Activated naive CD8-positive, alpha-beta T cell treated with anti-CD3 and anti-CD28 coated beads, Interleukin-2, amount 50 U/mL, for 16 hours (primary cell): ENCODE measurements around the gene KAT2A.

ENCODE experiments used
- DNase-seq: peaks from one replicate; pipeline ENCODE4 v3.0.0-alpha.2; 2020; ENCODE audit warnings: low read depth, low spot score

The KAT2A gene

DNA sequence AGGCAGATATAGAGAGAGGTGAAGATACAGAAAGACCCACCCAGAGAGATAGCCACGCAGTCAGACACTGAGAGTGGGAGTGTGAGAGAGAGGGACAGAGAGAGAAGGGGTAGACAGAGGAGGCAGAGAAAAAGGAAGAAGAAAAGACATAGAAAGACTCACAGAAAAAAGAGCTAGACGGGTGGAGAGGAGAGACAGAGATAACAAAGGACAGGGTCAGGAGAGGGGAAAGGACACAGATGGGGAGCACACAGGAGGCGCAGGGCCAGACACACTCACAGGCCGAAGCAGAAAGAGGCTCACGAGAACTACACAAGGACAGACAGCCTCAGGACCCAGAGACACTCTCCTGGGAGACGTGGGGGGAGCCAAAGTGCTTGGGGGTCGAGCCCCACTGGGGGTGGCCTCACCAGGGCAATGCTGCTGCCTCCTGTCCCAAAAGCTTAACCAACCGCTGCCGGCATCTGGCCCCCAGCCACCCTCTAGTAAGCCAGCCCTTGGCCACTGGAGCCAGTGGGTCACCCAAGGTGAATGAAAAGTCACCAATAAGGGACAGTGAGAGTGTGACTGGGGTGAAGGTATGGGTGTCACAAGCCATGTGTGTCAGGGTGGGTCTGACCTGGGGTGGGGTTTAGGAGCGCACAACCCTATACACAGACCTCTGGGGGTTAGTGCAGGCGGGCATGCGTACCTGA is 26.6 kb downstream of the KAT2A start:
- DNase-seq, result no peak

DNA sequence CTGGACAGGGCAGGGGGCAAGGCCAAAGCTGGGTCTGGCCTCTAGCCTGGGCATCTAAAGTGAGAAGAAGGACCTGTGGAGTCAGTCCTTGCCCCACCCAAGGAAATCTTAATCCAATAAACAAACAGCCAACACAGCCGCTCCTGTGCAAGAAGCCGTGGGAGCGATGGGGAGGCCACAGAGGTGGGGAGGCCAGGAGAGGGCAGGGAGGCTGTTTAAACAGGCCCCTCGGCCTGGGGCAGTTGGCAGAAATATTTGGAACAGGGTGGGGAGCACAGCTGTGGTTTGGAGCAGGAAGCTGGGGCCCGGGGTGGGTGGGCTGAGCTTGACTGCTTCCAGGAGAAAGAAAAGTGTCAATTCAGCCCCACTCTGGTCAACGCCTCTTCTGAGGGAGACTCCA is 28.2 kb downstream of the KAT2A start:
- DNase-seq, result no peak

DNA sequence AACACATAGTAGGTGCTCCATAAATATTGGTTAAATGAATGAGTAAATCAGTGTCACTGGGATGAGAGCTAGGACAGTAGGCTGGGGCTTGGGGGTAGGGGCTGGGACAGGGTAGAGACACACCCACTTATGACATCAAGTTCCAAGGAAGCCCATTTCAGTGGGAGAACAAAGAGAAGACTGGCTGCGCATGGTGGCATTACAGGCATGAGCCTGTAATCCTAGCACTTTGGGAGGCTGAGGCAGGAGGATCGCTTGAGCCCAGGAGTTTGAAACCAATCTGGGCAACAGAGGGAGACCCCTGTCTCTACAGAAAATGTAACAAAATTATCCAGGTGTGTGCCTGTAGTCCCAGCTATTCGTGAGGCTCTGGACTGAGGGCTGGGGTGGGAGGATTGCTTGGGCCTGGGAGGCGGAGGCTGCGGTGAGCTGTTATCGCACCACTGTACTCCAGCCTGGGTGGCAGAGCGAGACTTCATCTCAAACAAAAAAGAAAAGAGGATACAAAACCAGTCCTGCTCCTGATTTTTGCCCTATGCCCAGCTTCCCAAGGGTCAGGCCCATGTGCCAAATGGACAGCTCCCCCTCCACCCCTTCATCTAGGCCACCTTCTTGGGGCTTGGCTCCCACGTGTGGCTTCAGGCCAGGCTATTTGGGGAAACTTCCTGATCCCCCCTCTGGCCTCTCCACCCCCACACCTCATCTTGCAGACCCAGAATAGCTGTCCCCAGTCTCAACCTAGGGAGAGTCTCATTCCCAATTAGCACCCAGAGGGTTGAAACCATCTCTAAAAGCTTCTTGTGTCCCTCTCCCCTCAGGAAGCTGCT is 30.0 kb downstream of the KAT2A start:
- no peak for DNase-seq

DNA sequence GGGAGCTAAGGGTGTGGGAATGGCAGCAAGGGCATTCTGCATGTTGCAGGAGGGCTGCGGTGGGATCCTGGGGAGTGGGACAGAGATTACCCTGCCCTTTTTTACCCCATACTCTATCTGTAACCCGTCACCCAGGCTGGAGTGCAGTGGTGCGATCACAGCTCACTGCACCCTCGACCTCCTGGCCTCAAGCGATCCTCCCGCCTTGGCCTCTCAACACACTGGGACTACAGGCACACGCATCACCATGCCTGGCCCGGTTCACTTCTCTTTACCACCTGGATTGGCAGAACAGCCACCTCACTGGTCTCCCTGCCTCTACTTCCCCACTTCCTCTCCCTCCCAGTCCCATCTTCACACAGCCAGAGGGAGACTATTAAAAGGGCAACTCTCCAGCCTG is 32.4 kb downstream of the KAT2A start:
- no peak for DNase-seq

DNA sequence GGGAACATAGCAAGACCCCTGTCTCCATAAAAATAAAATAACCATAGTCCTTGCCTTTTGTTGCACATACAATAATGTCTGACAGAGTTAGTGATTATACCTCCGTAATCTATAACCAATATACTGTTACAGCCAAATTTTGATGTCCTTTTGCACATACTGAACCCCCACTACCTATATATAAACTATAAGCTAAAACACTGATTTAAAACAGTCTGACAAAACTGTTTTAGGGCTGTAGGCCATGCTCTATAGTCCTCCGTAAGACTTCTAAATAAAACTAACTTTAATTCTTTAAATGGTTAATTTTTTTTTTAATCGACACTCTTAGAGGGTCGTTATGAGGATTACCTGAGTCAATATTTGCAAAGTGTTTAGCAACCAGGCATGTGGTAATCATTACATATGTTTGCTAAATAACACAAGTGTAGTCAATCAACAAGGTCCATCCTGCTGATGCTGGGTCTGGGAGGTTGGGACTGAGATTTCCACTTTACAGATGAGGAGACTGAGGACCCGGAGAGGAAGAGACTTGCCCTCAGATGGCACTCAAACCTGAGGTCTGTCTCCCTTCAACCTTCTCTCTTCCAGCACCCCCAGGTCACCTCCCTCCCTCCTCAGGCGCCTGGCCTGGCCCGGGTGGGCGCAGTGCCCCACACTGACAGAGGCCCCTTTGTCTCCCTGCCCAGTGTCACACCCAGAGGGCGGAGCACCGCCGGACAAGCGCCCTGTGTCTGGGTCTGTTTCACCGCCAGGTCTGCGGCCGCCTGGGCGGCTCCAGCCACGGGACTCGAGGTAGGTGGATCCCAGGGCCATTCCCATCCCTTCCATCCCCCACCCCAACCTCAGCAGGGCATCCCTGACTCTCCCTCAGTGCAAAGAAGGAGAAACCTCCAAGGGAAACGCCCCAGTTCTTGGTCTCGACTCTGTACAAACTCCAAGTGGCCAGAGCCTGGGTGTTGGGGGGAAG is 33.1 kb downstream of the KAT2A start:
- no peak for DNase-seq

DNA sequence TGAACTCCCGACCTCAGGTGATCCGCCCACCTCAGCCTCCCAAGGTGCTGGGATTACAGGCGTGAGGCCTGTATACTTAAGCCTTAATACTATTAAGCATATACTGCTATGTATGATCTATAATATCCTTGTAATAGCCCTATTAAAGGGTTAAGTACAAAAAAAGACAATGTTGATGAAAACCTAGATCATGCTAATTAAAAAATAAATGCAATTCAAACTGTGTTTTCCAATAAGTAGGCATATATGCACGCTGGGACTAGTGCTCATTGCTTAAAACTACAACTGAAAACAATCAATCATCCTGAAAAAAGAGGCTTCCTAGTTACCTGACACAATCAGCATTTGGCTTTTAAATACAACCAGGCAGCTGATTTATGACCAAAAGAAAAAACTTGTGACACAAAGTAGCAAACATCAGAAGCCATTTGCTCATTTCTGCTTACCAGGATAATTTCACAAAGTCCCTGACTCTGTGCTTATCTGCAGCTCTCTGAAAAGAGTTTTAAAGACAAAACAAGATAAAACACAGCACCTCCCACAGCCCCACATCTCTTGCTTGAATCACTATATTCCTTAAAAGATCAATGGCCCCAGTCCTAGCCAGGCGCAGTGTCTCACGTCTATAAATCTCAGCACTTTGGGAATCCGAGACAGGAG is 34.0 kb downstream of the KAT2A start:
- DNase-seq, result no peak

DNA sequence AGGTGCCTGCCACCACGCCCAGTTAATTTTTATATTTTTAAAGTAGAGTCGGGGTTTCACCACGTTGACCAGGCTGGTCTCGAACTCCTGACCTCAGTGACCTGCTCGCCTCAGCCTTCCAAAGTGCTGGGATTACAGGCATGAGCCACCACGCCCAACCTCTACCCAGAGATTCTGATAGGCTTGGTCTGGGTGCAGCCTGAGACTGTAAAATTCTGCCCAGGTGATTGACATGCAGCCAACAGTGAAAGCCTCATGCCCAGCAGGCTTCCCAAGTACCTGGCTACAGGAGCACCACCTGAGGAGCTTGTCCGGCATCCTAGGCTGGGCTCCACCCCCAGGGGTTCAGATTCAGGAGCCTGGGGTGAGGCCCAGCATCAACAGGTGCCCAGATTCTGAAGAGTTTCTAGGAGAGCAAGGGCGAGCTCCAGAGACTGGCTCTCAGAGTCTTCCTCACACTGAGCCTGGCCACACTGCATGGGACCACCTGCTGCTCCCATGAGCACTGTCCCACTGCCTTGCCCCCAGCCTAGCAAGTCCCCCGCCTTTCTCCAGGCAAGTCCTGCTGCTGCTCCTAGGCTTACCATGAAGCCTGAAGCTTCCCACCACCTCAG is 39.5 kb downstream of the KAT2A start:
- no peak for DNase-seq

DNA sequence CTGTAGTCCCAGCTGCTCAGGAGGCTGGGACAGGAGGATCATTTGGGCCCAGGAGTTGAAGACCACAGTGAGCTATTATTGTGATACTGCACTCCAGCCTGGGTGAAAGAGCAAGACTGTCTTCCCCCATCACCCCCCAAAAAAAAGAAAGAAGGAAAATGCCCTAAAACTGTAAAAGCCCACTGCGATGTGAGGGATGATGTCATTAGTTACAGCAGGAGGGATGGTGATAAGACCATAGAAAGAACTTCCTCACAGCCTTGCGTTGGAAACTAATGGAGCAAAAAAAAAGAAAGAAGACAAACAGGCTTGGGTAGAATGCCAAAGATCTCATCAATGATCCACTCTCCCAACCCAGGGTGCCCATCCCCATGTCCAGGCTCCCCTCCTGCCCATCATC is 41.6 kb downstream of the KAT2A start:
- no peak for DNase-seq

DNA sequence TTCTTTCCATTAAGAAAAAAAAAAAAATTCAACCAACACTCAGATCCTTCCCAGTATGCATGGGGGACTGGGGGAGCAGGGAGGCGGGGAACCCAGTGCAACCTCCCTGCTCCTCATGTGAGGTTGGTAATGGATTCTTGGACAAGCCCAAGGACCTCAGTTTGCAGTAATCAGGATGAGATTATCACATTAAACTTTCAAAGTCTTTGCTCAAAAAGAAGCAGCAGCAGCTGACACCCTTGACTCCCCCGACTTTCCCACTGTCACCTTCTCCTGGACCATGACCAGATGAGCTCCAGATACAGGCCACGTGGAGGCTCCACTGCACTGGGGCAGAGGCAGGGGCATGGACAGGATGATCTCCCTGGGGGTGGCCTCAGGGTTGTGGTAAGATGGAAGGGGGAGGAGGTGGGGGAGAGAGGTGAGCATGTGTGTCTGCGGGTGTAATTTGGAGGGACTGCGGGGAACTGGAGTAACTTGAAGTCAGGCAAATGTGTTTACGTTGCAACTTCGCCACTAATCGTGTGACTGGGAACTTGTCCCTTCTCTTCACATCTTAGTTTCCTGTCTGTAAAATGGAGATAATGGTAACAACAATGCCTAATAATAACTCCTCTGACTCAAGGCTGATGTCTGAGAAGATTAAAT is 42.6 kb downstream of the KAT2A start:
- no peak for DNase-seq

DNA sequence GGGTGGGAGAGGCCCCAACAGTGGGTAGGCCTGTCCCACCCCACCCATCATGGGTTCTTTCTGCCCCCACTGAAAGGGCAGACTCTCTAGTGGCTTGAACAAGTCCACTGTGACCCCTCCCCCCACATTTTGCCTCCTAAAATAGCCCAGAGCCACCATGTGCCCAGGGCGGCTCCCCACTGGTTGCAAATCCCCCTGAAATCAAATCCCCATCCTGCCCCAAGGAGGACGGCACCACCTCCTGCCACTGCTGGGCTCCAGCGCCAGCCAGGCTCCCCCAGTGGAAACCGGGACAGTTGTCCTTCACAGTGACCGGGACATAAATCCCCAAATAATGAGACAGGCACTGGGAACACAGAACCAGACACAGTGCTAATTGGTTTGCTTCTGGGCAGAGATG is 43.4 kb downstream of the KAT2A start:
- DNase-seq, result no peak

DNA sequence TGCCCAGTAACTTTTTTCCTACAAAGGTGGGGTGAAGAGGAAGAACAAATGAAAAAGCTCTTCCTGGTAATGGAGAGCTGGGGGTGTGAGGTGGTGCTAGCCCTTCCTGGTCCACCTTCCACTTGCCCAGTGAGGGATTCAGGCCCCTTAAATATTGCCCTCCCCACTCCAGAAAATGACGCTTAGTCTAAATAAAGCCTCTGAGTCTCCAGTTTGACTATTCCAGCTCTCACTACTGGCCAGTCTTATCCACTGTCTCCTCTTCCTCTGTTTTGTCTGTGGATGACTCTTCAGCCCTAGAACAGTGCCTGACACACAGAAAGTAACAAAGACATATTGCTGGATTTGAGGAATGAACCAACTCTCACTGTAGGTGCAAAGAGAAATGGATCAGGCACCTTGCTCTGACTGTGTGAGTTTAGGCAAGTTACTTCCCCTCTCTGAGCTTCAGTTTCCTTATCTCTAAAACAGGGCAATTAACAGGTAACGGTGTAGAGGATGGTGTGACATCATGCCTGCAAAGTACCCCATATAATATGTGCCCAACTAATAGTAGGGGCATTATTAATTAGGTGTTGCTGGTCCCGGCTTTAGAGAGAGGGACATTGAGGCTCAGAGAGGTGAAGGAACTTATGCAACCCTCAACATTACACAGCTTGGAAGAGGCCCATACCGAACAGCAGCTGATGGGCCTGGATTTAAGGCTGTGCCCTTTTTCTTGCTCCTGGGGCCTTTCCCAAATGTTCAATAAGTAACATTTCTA is 44.2 kb downstream of the KAT2A start:
- DNase-seq, result no peak

DNA sequence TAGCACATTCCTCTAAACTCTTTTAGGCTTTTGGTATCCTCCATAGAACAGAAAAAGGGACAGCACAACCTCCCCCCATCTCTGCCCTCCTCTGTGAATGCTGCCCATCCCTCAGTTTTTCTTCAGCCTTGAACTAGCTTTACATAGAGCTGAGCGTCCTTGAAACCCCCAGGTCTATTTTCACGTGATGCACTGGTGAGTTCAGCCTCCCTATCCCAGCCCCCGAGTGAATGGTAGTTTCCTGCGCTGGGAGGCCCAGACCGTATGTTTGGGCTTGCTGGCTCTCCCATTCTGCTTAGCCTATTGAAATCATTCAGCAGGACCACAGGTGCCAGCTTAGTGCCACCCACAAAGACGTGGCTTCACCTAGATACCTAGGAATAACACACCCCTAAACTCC is 45.4 kb downstream of the KAT2A start:
- DNase-seq, result no peak

DNA sequence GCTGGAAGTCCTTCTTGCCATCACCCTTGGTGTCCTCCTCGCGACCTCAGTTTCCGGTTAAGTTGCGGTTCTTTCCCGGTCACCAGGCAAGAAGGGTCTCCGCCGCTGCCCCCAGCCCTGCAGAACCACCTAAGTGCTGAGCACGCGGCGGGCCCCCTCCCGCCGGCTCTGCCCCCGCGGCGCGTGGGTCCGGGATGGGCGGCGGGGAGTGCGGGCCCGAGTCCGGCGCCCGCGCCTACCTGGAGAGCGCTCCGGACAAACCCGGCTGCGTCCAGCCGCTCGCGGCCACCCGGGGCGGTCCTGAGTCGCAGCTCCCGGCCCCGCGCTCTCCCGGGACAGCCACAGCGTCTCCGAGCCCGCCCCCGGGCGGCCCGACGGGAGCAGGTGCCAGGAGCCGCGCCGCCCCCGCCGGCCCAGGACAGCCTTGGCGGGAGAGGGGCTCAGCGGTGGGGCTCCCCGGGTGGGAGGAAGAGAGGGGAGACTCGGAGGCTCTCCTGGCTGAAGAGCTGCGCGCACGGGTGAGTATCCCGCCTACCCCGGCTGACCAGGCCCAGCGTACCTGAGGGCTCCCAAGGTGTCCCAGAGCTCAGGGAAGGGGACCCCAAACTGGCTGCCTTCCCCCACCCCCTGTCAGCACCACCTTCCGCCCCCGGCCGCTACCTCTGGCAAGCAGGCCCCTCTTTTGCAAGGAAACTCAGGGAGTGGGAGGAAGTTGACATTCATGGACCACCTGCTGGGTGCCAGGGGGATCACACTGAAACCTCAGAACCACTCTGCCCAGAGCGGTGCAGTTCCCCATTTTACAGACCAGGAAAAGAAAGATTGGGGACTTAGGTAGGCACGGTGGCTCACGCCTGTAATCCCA is 48.6 kb downstream of the KAT2A start:
- DNase-seq, result no peak

DNA sequence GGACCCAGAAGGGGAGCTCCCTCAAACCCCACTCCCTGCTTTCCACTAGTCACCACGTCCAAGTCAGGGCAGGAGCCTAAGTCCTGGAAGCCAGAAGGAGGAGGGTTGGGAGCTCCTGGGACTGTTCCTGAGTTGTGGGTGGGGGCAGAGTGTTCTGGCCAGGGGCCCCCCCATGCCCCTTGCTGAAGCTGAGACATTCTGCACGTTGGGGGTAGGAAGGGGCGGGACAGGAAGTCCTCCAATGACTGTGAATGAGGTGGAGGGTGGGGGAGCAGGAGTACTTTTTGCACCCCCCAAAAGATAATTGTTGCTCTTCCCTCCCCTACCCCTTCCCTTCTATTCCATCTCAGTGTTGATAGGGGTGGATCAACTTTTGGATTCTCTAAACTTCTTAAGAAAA is 49.4 kb downstream of the KAT2A start:
- DNase-seq, result no peak

DNA sequence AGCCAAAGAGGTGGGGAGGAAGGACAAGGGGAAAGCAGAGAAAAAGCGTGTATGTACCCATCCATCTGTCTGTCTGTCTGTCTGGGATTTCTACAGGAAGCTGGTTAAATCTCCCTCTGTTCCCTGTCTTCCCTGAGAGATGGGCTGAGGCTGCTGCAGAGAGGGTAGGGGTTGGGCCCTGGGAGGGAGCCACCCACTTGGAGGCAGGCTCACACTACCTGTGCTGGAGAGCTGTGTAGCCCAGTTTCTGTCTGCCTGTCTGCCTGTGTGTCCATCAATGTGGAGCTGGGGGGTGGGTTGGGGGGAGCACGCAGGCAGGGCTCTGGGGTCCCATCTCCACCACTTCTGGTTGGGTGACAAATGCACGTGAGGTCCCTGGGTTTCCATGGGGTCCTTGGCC is 52.2 kb downstream of the KAT2A start:
- DNase-seq, result no peak

DNA sequence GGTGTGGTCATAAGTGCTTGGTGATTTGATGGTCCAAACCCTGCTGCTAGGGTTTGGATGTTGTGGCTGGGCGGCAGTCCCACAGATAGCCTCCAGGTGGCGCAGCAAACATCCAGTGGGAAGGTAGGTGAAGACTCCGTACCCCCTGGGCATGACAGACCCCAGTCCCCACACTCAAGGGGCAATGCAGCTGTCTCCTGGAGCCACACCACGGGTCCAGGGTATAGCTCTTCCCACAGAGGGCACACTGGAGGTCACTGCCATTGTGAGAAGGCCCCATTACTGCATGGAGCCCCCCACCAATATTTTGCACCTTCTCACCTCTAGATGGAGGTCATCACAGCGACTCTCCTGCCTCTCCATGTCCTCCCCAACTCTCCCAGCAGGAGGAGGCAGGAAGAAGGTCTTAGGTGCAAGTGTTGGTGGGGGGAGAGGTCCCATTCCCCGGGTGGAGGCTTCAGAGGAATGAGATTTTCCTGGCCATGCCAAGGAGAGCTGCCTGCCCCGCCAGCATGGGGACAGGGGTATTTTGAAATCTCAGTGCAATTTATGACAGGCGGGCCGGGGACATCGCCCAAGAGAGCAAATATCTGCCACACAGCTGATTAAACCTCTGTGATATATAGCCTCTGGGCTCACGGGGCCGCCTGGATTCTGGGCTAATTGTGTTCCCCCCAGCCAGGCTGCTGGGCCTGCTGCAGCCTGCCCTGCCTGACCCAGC is 53.6 kb downstream of the KAT2A start:
- peak; percentile 52 for DNase-seq

DNA sequence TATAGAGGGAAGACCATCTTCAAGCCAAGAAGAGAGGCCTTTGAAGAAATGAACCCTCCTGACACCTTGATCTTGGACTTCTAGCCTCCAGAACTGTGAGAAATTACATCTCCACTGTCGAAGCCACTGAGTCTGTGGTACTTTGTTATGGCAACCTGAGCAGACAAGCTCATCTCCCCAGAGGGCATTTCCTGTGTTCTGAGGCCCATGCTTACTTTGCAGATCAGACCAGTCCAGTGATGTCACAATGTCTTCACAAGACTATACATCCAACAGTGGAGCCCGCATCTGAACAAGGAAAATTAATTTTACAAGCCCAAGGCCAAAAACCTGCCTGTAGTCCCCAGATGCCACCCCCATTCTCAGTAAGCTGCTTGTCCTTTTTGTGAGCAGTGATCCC is 56.0 kb downstream of the KAT2A start:
- no peak for DNase-seq
